Measurements from ENCODE around the gene TMEM263.
"Not testable (repeated sequence)": the region's sequence is repeated elsewhere in the genome, so short reads cannot be mapped to it uniquely, and the experiment has no call there.

Gene TMEM263

GRCh38 chr12:106985479-106985878, 29.8 kb downstream of the TMEM263 start:
- in situ Hi-C loops (cut with HindIII; ENCODE audit: low sequenced_read_pairs) = no loop called here

GRCh38 chr12:106986135-106986534, 30.4 kb downstream of the TMEM263 start:
- in situ Hi-C loops (cut with HindIII; ENCODE audit: low sequenced_read_pairs) = no loop called here

- in situ Hi-C loops (cut with HindIII; ENCODE audit: low sequenced_read_pairs) = no loop called here
Observed at GRCh38 chr12:106986625-106987389, 31.1 kb downstream of the TMEM263 start, which contains the start of gene MTERF2. Gene MTERF2, minus strand, starts transcription at chr12:106987146. Its CDS starts 8,432 bp downstream, at chr12:106978714.

- in situ Hi-C loops (cut with HindIII; ENCODE audit: low sequenced_read_pairs) = no loop called here
Observed at GRCh38 chr12:106987846-106988245, 32.1 kb downstream of the TMEM263 start.

GRCh38 chr12:106994579-106995220, 39.0 kb downstream of the TMEM263 start:
- in situ Hi-C loops (cut with HindIII; ENCODE audit: low sequenced_read_pairs) = no loop called here

GRCh38 chr12:106996102-106996501, 40.4 kb downstream of the TMEM263 start:
- in situ Hi-C loops (cut with HindIII; ENCODE audit: low sequenced_read_pairs) = not testable (repeated sequence)

GRCh38 chr12:106997916-106998315, 42.2 kb downstream of the TMEM263 start:
- in situ Hi-C loops (cut with HindIII; ENCODE audit: low sequenced_read_pairs) = no loop called here

GRCh38 chr12:106999446-106999845, 43.7 kb downstream of the TMEM263 start:
- in situ Hi-C loops (cut with HindIII; ENCODE audit: low sequenced_read_pairs) = no loop called here

- in situ Hi-C loops (cut with HindIII; ENCODE audit: low sequenced_read_pairs) = not testable (repeated sequence)
Observed at GRCh38 chr12:107002665-107003064, 47.0 kb downstream of the TMEM263 start.

GRCh38 chr12:107007411-107007810, 51.7 kb downstream of the TMEM263 start:
- in situ Hi-C loops (cut with HindIII; ENCODE audit: low sequenced_read_pairs) = no loop called here

- in situ Hi-C loops (cut with HindIII; ENCODE audit: low sequenced_read_pairs) = no loop called here
Observed at GRCh38 chr12:107011519-107011918, 55.8 kb downstream of the TMEM263 start.

- in situ Hi-C loops (cut with HindIII; ENCODE audit: low sequenced_read_pairs) = no loop called here
Observed at GRCh38 chr12:107012736-107013425, 57.2 kb downstream of the TMEM263 start.

- in situ Hi-C loops (cut with HindIII; ENCODE audit: low sequenced_read_pairs) = no loop called here
Observed at GRCh38 chr12:107014055-107014454, 58.3 kb downstream of the TMEM263 start.

GRCh38 chr12:107017042-107017441, 61.3 kb downstream of the TMEM263 start:
- in situ Hi-C loops (cut with HindIII; ENCODE audit: low sequenced_read_pairs) = no loop called here

GRCh38 chr12:107019546-107019945, 63.8 kb downstream of the TMEM263 start:
- in situ Hi-C loops (cut with HindIII; ENCODE audit: low sequenced_read_pairs) = no loop called here

All from DLD1 (cell line).